Transverse colon (tissue), 3 donors: ENCODE results near the gene NPS.

Experiments used
- POLR2A ChIP-seq: fragments of 450-650 bp; IDR thresholded peaks from one replicate; pipeline ENCODE4 v1.6.1; 2016; ENCODE audit warnings: antibody characterized with exemption, mild to moderate bottlenecking, moderate library complexity
- POLR2AphosphoS5 ChIP-seq, 3 donors: sonication (generic); formaldehyde crosslinking; IDR thresholded peaks; one replicate each; pipeline ENCODE4 v1.6.1; 2016; ENCODE audit warnings: antibody characterized with exemption in 3 of 3

DNA sequence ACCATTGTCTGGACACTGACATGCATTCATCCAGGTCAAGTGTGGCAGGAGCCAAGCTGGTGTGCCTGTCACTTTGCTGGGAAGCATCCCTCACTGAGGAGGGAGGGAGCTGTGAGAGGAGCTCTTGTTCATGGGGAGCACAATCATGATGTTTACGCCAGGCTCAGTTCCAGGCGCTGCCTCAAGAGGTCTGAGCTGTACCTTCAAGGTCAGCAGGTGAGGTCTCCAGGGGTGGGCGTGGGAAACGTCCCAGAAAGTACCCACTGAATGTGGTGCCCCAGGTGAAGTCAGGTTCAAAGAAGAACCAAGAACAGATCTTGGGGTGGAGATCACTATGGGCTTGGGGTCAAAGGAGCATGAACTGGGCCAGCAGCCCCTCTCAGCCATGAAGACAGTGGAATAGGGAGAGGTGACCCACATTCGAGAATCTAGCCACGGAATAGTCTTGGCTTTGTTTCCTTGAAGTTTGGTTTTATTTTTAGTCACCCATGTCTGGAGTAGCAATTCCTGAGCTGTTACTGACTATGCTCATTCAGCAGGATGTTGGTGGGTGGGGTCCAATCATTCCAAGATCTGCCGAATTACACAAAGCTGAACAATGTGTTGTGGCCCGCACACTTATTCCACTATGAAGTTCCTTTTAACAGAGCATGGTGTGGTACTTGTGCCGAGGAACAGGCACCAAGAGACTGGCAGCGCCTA lies 29.3 kb downstream of the NPS start:
- TF ChIP-seq POLR2A: no peak
- no peak for TF ChIP-seq POLR2AphosphoS5 (IDR thresholded peaks at IDR 0.05)
